DMS 273 (cell line): Measurements from ENCODE around the gene HMX3.
"Not testable (repeated sequence)": the region's sequence is repeated elsewhere in the genome, so short reads cannot be mapped to it uniquely, and the experiment has no call there.

Experiments used
- DNase-seq: peaks from one replicate; lab custom pipeline; 2025; ENCODE audit not compliant: unreplicated experiment; lab: John Stamatoyannopoulos, UW

The HMX3 gene

DNA sequence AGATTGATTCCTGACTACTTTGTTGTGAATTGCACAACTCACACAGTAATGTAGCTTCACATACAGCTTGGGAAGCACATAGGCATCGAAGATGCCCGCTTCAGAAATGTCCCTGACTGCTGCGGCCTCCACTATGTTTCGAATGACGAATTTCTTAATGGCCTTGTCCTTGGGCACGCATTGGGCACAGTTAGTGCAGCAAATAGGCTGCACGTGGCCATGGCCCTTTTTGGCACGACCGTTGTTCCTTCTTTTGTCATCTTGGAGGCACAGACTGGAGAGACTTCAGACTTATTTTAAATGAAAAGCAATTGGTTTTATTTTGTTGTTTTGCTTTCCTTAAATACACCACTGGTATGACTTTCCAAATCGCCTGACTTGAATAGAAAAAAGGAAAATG lies 35.8 kb downstream of the HMX3 start:
- not testable (repeated sequence) for DNase-seq

DNA sequence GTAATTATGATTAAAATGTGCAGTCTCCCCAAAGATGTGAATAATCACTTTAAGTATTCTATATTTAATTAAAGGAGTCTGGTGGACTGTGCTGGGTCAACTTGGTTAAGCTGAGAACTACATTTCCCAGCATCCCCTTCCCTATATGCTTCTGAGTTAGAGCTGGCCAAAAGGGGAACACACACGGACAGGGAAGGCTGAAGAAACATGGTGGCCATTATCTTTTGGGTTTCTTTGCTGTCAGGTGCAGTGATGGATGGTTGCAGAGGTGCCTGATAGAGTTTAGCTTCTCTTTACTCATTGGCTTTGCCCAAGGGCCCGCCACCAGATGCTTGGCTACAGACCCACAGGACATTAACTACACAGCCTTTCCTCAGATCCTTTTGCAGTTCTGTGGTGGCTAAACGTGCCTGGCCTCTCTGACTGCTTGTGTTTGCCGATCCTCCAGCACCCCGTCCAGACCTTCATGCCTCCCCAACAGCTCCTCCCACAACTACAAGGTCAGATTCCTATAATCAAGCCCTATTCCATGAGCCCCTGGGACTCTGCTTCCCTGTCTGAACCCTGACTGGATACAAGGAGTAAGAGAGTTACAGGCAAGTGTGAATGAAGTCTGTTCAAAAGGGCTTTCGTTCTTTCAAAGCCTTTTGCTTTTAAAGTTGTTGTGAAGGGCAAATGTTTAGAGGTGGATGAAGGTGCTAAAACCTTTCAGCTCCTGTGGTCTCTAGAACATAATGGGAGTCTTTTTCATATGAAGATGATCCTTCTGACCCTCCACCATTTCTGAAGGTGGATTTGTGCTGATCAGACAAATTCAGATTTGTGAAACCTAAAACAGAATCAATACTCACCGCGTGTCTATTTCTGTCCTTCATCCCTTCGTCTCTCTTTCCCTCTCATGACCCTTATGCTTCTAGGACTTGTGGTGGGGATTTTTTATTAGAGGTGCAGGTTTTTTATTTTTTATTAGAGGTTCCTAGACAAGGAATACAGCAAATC lies 39.9 kb downstream of the HMX3 start:
- DNase-seq: no peak

DNA sequence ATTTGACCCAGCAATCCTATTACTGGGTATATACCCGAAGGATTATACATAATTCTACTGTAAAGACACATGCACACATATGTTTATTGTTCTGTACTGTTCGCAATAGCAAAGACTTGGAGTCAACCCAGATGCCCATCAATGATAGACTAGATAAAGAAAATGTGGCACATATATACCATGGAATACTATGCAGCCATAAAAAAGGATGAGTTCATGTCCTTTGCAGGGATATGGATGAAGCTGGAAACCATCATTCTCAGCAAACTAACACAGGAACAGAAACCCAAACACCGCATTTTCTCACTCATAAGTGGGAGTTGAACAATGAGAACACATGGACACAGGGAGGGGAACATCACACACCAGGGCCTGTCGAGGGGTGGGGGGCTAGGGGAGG lies 42.6 kb downstream of the HMX3 start:
- not testable (repeated sequence) for DNase-seq

DNA sequence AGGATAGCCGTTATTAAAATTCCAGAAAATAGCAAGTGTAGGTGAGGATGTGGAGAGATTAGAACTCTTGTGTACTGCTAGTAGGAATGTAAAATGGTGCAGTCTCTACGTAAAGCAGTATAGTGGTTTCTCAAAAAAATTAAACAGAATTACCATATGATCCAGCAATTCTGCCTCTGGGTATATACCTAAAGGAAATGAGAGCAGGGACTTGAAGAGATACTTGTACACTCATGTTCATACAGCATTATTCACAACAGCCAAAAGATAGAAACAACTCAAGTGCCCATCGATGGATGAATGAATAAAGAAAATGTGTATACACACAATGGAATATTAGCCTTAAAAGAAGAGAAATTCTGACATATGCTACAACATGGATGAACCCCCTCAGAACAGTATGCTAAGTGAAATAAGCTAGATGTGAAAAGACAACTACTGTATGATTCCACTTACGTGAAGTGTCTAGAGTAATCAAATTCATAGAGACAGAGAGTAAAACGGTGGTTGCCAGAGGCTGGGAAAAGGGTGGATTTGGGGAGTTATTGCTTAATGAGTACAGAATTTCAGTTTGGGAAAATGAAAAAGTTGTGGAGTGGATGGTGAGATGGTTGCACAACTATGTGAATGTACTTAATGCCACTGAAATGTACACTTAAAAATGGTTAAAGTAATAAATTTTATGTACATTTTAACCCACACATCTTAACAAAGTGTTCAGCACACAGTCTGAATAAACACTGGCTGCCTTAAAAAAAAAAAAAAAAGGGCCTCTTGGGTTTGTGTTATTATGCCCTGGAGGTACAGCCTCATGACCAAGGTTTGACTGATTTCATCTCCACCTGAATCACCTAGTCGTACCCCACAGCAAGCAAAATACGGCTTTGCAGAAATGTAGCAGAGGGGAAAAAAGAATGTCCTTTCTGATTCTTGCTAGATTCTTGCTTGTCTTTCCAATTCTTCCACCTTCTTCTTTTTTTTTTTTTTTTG lies 44.6 kb downstream of the HMX3 start:
- no peak for DNase-seq

DNA sequence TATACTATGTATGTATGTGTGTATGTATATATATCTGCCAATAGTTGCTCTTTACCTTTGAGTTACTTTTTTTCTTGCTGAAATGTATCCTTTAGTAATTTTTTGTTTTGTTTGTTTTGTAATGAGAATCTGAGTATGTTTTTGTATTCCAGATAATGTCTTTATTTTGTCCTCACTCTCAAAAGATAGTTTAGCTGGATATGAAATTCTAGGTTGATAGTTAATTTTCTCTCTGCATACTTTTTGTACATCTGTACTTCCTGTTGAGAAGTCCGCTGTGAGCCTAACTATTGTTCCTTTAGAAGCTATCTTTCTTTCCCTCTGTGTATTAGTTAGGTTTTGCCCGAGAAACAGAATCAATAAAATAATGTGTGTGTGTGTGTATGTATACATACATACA lies 48.0 kb downstream of the HMX3 start:
- DNase-seq: no peak

DNA sequence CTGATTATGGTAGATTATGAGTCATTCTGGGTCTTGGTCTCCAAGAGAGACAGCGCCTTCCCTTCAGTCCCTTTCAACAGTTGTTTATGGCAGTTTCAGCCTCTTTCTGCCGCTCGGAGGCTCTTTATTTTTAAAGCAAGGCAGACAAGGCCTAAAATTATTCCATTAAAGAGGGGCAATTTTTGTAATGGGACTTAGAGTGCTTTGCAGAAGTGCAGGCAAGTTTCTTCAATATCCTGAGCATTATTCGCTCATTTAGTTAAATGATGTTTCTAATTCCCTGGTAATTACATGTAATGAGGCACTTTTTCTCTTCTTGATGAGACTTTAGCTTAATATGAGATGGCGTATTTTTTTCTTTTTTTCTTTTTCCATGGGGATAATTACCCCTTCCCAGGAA lies 52.0 kb downstream of the HMX3 start:
- no peak for DNase-seq
